ENCODE measurements around the gene CDIPT.

GRCh38 chr16:29830774-29831173 lies 32.3 kb downstream of the CDIPT start:
- no peak for TF ChIP-seq EZH2 (IDR thresholded peaks at IDR 0.05)
- TF ChIP-seq POLR2AphosphoS5 (IDR thresholded peaks at IDR 0.05; ENCODE audit: borderline replicate concordance, low read depth, low read length), result no peak

All from SK-N-MC (cell line).